Left forelimb (tissue), 1 donor: ENCODE results near the gene NNT.
"Not testable (repeated sequence)": the region's sequence is repeated elsewhere in the genome, so short reads cannot be mapped to it uniquely, and the experiment has no call there.

Experiments used
- DNase-seq: peaks from one replicate; pipeline ENCODE4 v3.0.0-alpha.2; 2018; ENCODE audit warnings: low spot score

The NNT gene

DNA sequence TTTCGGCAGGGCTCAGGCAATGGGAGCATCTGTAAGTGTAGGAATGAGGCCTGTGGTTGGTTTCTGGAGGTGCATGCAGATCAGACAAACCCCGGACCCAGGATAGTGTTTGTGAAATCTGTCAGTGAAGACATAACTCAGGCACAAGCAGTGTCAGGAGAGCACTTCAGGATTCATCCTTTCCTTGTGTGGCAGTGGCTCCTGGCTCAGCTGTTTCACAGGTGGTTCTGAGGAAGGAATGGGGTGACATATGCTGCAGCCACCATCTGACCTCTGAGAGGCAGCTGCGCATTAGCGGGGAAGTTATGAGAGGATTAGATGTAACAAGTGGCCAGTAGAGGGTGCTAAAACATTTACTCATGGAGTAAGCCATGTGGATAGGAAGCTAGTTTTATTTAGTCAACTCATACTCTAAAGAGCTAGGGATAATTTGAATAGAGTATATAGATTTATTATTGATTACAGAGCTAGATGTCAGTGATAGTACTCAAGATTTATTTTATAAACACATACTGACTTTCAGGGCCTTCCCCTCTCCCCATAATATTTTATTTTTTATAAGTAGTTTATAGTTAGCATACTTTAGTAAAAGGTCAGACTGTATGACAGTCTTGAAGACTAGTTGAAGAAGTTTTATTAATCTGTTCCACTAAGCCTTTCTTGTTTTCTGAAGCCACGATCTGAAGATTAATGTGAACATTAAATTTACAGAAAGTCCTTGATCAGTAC lies 28.4 kb downstream of the NNT start:
- DNase-seq = no peak

DNA sequence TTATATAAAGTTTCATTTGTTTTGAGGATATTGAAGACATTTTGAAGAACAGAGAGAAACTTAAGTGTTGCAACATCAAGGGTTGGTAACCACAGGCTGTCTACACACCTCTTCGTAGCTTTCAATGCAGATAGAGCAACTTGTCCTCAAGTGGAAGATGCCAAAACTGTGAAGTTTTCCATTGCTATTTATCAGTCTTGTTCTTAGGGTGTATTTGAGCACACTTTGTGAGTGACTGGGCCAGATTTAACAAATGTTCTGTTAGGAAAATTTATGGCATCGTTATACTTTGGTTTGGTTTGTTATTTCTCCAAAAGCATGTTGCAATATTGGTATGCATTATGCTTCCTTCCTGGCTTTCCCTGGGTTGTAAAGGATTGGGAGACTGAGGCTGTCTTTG lies 31.6 kb downstream of the NNT start:
- no peak for DNase-seq

DNA sequence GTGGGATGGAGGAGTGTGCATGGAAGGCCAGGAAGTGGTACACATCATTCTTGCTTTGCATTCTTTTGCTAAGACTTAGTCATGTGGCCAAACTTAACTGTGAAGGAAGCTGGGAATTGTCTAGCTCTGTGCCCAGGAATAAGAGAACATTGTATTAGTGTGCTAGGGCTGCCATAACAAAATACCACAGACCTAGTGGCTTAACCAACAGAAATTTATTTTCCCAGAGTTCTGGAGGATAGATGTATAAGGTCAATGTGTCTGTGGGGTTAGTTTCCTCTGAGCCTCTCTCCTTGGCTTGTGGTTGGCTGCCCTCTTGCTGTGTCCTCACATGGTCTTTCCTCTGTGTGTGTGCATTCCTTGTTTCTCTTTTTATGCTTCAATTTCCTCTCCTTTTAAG lies 32.4 kb downstream of the NNT start:
- DNase-seq = no peak

DNA sequence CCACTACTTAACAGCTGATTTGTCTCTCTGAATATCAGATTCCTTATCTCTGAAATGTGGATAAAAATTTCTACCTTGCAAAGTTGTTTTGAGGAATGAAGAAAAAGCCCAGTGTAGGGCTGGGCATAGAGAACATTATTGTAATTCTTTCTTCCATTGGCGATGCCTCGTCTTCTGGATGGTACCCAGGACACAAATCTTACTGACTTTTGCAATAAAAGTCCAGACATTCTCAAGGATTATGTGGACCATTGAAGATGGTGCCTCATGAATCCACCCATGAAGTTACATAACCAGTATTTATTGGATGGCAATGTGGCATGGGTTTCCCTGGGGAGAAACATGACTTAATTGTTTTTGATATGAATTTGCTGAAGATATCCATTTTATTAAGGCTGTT lies 33.1 kb downstream of the NNT start:
- DNase-seq = no peak

DNA sequence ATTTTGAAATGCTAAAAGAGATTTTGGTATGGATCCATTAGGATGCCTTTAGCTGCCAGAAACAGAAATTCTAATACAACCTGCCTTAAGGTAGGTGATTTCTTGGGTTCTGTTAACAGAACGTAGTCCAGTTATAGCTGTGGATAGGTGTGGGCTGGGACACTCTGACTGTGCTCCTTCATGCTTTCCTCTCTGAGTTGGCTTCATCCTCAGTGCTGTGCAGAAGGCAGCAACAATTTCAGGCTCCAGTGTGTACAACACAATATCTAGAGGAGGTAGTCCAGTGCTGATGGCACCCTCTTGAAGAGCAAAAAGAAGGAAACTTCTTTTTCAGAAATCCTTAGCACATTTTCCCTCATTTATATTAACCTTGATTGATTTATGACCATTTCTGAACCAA lies 34.4 kb downstream of the NNT start:
- DNase-seq = no peak

DNA sequence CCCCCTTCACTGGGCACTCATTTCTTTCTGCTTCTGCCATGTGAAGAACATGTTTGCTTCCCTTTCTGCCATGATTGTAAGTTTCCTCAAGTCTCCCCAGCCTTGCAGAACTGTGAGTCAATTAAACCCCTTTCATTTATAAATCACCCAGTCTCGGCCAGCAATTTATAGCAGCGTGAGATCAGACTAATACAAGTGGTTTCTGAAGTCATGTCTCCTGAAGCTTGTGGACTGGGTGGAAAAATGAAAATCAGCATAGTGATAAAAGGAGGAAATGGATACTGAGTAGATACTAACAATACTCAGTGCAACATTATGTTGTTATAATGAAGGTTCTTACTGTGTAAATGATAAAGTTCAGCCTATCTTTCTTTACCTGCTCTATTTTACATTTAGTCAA lies 35.1 kb downstream of the NNT start:
- no peak for DNase-seq

DNA sequence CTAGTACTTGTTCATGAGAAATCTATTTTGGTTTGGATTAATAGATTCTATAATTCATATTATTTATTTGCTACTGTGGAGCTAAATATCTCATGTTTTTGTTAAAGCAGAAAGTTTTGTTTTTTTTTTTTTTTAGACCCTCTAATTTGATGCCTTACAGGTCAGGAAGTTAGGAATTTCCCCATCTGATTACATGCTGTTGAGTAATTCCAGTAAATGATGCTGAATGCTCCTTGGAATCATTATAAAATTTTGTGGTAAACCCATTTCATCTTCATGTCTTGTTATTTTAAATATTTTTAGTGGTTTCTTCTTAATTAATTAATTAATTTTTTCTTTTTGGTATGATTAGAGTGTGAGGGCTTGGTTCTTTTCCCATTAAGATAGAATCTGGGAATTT lies 35.6 kb downstream of the NNT start:
- no peak for DNase-seq

DNA sequence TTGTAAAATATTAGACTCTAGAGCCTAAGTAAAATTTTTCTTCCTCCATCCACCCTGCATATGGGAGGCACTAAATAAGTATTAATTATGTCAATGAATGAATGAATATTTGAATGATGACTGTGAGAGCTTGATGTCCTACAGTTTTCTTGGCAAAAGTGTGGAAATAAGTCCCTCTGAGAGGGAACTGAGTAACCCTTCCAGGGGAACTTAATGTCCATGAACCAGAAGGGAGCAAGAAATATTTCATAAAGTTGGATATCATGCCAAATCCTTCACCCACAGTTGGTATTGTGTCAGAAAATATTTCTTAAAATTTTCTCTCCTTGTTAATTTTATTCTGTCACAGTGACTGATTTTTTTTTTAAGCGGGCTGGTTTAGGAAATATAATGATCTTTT lies 36.6 kb downstream of the NNT start:
- DNase-seq = no peak

DNA sequence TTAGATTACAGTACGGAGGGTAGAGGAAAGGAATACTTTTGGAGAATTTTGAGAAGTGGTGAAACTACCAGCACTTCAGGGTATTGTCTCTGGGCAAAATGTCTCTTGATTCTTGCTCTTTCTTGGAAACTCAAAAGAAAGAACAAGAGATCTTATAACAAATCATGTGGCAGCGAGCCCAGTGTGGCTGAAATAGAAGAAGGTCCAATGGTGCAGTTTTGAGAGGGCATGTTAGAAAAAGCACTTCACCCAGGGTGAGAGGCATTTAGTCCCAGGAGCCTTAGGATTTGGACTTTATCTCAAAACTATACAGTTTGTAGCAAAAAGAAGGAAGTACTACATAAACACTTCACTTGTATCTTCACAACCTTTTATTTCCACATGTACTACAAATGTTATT lies 39.4 kb downstream of the NNT start:
- no peak for DNase-seq

DNA sequence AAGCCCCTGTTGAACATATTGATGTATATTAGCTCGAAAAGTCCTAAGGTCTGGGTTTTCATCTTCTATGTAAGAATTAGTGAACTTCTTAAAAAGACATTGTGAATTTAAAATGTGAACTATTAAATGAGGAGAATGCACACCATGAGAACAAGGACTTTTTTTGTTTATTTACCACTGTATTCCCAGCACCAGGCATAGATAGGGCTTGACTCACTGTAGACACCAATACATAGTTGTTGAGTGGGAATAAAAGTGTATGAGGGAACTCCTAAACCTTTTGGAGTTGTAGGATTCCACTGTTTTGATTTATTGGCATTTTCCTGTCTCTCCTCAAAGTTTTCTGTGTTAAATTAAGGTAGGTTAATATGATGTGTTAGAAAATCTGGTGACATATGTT lies 40.3 kb downstream of the NNT start:
- no peak for DNase-seq

DNA sequence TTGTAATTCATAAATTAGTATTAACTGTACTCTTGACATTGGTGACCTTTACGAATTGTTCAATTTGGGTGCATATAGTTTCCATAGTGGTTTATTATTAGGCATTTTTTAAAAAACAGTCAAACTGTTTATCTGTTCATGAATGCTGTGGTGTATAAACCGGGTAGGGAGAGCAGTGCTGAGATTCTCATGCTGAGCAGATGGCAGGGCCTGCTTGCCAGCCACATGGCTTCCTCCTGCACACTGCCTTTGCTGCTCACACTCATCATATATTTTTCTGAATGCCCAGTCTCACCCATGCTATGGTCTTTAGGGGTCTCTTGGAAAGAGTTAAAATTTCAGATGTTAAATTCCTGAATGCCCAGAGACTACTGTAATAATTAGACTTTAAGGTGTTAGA lies 40.8 kb downstream of the NNT start:
- DNase-seq = no peak

DNA sequence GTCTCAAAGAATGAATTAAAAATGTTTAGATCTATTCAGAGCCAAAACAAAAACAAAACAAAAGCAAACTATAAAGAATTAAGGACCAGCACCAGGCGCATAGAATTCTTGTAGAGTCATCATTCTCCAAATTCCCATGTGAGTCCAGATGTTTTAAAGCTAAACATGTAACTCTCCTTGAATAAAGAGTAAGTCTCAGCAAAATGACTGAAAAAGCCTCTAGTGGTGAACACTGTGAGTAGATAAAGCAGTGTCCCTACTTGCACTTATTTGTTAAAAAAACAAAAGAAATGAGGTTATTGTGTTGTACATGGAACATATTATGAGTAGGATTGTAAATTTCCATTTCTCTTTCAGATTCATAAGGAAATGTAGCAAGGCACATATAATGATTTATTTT lies 44.0 kb downstream of the NNT start:
- no peak for DNase-seq

DNA sequence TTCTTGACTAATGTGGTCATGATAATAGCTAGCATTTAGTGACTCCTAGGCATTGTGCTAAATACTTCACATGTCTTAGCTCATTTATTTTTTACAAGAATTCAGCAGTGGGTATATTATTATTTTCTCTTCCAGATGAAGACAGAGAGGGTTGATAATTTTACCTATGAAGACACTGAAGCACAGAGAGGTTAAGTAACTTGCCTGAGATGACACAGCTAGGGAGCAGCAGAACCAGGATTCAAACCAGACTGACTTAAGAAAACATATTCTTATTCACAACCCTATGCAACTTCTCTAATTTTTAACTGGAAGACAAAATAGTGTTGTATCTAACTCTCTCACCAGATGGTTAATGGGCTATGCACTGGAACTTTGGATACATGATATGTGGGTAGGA lies 44.8 kb downstream of the NNT start:
- DNase-seq = no peak

DNA sequence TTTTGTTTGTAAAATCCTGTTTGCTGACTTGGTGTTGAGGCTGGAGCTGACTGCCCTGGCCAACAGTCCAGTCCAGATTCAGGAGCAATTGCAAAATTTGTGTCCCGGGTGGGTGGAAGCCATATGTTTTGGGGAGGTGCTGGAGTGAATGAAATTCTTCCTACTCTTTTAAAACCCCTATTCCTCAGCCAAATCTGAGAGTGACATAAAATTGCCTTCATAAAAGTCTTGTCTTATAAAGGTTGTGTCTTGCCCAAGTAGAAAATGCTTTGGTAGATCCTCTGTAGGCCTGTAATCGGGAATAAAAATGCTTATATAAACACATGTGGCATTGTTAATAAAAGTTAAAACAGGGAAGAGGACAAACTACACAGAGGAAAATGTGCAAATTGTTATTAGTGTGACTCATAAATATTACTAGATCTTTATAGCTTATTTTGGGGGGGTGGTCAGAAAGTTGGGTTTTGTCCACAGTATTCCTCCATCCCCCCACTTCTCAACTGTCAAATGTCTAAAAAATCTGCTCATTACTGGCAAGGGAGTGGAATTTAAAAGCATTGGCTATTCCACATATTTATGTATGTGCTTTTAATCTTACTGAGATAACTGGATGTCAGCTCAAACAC lies 45.6 kb downstream of the NNT start:
- DNase-seq = no peak

DNA sequence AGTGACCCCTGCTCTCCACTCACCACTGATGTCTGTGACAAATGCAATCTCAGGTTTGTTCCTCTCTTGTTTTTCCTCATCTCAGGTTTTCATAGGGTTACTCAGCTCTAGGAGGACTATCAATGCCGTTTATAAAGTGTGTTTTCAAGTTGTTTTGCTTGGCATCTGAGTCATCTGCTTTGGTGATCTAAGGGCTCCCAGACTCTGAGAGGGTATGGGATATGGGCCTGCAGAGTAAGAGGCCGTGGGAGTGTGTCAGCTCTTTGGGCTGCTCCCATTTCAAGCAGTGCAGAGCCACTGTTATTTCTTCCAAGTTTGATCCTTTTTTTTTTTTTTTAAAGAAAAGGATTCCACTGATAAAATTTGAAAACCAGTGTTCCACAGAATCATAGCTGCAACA lies 46.3 kb downstream of the NNT start:
- no peak for DNase-seq

DNA sequence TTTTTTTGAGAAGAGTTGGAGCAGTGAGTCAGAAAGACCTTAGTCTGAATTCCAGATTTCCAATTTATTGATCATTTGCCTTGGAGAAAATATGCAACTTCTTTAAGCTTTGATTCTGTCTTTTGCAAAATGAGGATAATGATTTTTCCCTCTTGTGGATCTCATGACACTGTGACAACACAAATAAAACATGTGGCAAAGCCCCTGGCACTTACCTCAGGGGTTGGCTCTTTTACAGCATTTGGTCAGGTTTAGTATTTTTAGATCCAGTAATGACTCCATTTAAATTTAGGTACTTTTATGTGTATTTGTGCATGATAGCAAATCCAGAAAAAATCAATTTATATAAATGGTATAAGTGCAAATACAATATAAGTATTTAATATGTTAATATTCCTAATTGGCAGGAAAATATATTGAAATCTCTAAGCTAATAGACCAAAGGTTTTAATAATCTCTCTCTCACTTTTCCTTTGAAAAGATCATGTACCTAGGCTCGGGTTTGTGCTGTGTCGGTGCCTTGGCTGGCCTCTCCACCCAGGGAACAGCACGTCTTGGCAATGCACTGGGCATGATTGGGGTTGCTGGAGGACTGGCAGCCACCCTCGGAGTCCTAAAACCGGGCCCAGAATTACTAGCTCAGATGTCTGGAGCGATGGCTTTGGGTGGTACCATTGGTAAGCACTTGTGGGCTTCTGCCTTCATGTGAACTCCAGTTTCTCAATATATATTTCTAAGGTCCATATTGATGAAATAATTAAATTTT lies 49.7 kb downstream of the NNT start:
- no peak for DNase-seq

DNA sequence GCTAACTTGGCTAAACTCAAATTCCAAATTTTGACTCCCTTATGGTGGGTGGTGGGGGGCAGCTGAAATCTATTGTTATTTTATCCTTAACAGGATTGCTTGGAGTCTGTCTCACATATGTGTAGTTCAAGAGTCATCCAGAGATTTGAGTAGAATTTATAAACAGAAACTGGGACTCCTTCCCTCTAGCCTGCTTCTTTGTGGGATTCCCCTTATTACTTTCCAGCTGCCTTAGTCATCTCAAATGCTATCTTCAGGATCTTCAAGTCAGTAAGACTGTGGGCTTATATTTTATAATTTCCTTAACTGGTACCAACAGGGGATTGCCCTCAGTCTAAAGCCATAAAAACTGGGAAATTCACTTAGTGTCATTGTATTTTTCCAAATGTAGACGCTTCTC lies 55.5 kb downstream of the NNT start:
- DNase-seq = no peak

DNA sequence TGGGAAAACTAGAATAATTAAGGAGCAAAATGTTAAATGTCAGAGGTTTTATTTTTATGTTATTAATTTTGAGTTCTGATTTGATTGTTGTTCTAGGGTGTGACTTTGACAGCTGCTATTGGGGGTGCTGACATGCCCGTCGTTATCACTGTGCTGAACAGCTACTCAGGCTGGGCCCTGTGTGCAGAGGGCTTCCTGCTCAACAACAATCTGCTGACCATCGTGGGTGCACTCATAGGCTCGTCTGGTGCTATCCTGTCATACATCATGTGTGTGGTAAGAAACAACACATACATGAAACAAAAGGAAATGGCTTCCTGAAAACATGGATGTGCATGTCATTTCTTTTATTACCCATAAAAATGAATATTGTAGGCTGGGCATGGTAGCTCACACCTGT lies 56.1 kb downstream of the NNT start:
- no peak for DNase-seq

DNA sequence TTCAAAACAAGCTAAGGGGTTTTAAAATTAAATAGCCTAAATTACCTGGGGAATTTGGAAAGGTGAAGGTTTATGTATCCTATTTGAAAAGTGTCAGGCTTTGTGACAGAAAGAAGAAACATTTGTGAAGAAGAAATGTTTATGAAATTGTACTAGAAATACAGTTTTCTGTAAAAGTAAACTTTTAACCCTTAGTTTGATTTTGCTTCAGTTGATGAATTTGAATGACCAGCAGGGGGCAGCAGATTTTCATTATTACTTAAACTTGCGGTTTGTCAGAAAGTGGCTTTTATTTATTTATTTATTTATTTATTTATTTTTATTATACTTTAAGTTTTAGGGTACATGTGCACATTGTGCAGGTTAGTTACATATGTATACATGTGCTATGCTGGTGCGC lies 58.1 kb downstream of the NNT start:
- no peak for DNase-seq

DNA sequence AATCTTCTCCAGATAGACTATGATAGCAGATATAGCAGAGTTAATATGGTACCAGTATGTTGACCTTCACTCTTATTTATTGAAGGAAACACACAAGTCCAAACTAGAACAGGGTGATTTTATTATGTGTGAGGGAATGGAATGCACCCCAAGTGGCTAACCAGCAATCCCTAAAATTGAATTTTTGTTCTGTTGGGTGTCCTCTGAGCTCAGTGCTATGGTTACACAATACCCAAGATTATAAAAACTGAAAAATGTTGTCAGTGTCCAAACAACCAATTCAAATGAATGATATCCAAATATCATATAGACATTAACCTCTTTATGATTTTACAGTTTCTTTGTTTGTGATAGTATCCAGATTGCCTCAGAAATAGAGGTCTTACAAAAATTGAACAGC lies 60.9 kb downstream of the NNT start:
- DNase-seq = no peak

DNA sequence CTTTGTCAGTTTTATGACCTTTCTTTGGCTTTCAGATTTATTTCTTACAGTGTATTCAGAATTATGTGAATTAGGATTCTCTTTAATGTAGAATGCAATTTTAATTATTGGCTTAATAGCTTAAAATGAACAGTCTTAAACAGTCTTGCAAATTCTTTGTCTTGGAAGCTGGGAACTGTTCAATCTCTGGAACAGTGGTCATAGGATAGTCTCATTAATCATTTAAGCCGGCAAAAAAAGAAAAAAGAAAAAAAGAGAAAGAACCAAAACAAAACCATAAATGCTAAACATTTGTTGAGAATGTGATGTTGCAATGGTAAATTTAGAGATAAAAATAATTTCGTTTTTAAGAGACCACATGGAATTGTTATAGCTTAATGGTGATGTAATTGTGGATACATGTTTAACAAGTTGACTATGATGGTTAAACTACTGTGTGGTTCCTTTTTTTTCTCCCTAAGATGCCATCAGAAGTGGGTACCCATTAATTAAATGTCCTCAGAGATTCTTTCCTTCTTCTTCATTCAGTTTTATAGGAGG lies 61.6 kb downstream of the NNT start:
- DNase-seq = no peak

DNA sequence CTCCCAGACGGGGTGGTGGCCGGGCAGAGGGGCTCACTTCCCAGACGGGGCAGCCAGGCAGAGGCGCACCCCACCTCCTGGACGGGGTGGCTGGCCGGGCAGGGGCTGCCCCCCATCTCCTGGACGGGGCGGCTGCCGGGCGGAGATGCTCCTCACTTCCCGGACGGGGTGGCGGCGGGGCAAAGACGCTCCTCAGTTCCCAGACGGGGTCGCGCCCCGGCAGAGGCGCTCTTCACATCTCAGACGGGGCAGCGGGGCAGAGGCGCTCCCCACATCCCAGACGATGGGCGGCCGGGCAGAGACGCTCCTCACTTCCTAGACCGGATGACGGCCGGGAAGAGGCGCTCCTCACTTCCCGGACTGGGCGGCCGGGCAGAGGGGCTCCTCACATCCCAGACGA lies 62.8 kb downstream of the NNT start:
- not testable (repeated sequence) for DNase-seq

DNA sequence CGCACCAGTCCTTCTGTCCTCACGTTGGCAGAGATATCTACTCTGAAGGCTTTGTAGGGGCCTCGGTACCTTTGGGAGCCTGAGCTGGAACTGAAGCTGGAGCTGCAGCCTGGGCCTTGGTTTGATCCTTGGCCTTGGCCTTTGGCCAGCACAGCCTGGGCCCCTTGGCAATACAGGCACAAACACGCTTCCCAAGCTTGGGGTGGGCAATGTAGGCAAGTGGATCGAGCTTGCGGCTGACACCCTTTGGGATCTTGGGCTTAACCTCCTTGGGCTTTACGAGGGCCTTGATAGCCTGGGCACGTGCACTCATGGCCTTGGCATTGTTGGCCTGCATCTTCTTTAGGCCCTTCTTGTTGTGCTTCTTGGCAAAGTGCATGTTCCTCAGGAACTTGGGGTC lies 63.7 kb downstream of the NNT start:
- DNase-seq = not testable (repeated sequence)
